H1 (cell line): ENCODE measurements around the gene UBAP1. TPM values are rescaled to one million over a fixed set of nuclear protein-coding genes. Genes with fewer than 3 reads are reported as not detected.
"Not testable (repeated sequence)": the region's sequence is repeated elsewhere in the genome, so short reads cannot be mapped to it uniquely, and the experiment has no call there.

ENCODE experiments used
- CTCF ChIA-PET: fragments of 300-600 bp; sonication (Branson Sonifier 250); formaldehyde crosslinking; loops from one replicate; lab custom pipeline; 2021; ENCODE audit not compliant: partially characterized antibody; lab: Charles Lee
- POLR2A ChIA-PET: fragments of 300-600 bp; sonication (Branson Sonifier 250); formaldehyde crosslinking; loops from one replicate; lab custom pipeline; 2021; ENCODE audit warnings: inconsistent platforms; ENCODE audit not compliant: partially characterized antibody; lab: Charles Lee
- DNase-seq, 2 experiments: peaks; one replicate each; pipeline versions ENCODE4 v3.0.0 to v3.0.0-alpha.2; 2010 to 2022; ENCODE audit warnings: low spot score in 2 of 2, low read depth in 1 of 2, mixed read lengths in 1 of 2
- FAIRE-seq: peaks from 2 replicates; lab custom pipeline; 2011; peaks lifted over from hg19 to GRCh38; lab: Jason Lieb, UNC
- H2AFZ ChIP-seq: 2 replicates; pipeline ENCODE4 v1.8.1; 2012; ENCODE audit warnings: low read length, inconsistent platforms
- H2AK5ac ChIP-seq: 2 replicates; pipeline ENCODE4 v1.6.1; 2013; ENCODE audit warnings: low read depth, low read length
- H2BK120ac ChIP-seq: replicated peaks from 2 replicates; pipeline ENCODE3; 2013; ENCODE audit warnings: low read depth, low read length, inconsistent platforms
- H2BK12ac ChIP-seq: 2 replicates; pipeline ENCODE4 v1.6.1; 2013; ENCODE audit warnings: low read depth, low read length
- H2BK15ac ChIP-seq: 2 replicates; pipeline ENCODE4 v1.6.1; 2013; ENCODE audit warnings: low read length
- H2BK20ac ChIP-seq: 2 replicates; pipeline ENCODE4 v1.6.1; 2013; ENCODE audit warnings: low read length
- H2BK5ac ChIP-seq: 2 replicates; pipeline ENCODE4 v1.6.1; 2013; ENCODE audit warnings: low read depth, low read length
- H3K14ac ChIP-seq: 2 replicates; pipeline ENCODE4 v1.6.1; 2013; ENCODE audit warnings: inconsistent platforms; ENCODE audit not compliant: insufficient read length
- H3K18ac ChIP-seq: 2 replicates; pipeline ENCODE4 v1.6.1; 2013; ENCODE audit warnings: low read length; ENCODE audit errors: extremely low read depth
- H3K23ac ChIP-seq: 2 replicates; pipeline ENCODE4 v1.6.1; 2013; ENCODE audit warnings: inconsistent platforms; ENCODE audit not compliant: insufficient read length
- H3K23me2 ChIP-seq: 2 replicates; pipeline ENCODE4 v1.6.1; 2013; ENCODE audit warnings: low read depth, low read length
- H3K27ac ChIP-seq: 2 replicates; pipeline ENCODE4 v1.6.1; 2011; ENCODE audit warnings: low read depth, low read length, inconsistent platforms
- H3K27me3 ChIP-seq, 4 experiments: replicated peaks in 1 of 4; 1 replicate in 1 of 4; 2 replicates in 3 of 4; pipeline versions ENCODE4 v1.6.1 to v1.8.1; 2011 to 2013; ENCODE audit warnings: low read length in 3 of 4, mild to moderate bottlenecking in 3 of 4, inconsistent platforms in 2 of 4, mixed read lengths in 2 of 4, moderate library complexity in 1 of 4; ENCODE audit not compliant: control insufficient read depth in 3 of 4, insufficient read depth in 3 of 4; ENCODE audit errors: extremely low read depth in 1 of 4
- H3K36me3 ChIP-seq, 4 experiments: 2 replicates each; pipeline versions ENCODE4 v1.6.1 to v1.8.1; 2011 to 2013; ENCODE audit warnings: mild to moderate bottlenecking in 4 of 4, low read length in 3 of 4, moderate library complexity in 2 of 4, control low read depth in 1 of 4, inconsistent platforms in 1 of 4; ENCODE audit not compliant: insufficient read depth in 4 of 4, control insufficient read depth in 2 of 4
- H3K4ac ChIP-seq: replicated peaks from 2 replicates; pipeline ENCODE3; 2013; ENCODE audit warnings: low read length, low read depth, mixed read lengths, inconsistent platforms; ENCODE audit not compliant: insufficient read length
- H3K4me1 ChIP-seq, 4 experiments: replicated peaks in 1 of 4; 1 replicate in 1 of 4; 2 replicates in 3 of 4; pipeline versions ENCODE4 v1.6.1 to v1.8.1; 2011 to 2013; ENCODE audit warnings: low read length in 3 of 4, inconsistent platforms in 2 of 4, mixed read lengths in 1 of 4; ENCODE audit not compliant: insufficient read depth in 4 of 4, control insufficient read depth in 3 of 4
- H3K4me2 ChIP-seq, 2 experiments: 2 replicates each; pipeline versions ENCODE4 v1.6.1 to v1.8.1; 2011 to 2013; ENCODE audit warnings: low read depth in 2 of 2, low read length in 2 of 2, control low read depth in 1 of 2, inconsistent platforms in 1 of 2, mild to moderate bottlenecking in 1 of 2; ENCODE audit not compliant: insufficient read depth in 1 of 2
- H3K4me3 ChIP-seq, 4 experiments: fragments of 200-600, 300-600 bp in 1 of 4; sonication (generic), shearing (Covaris generic), sonication (Bioruptor Twin) in 1 of 4; 2 replicates each; pipeline versions ENCODE4 v1.5.1 to v1.8.1; 2011 to 2016; ENCODE audit warnings: low read length in 4 of 4, low read depth in 3 of 4, control low read depth in 2 of 4, inconsistent platforms in 2 of 4, mild to moderate bottlenecking in 2 of 4, mixed read lengths in 1 of 4, moderate library complexity in 1 of 4; ENCODE audit not compliant: insufficient read depth in 2 of 4; ENCODE audit errors: extremely low read depth in 1 of 4
- H3K56ac ChIP-seq: replicated peaks from 2 replicates; pipeline ENCODE3; 2013; ENCODE audit warnings: low read depth, mild to moderate bottlenecking, mixed read lengths, low read length, inconsistent platforms; ENCODE audit not compliant: insufficient read length
- H3K79me1 ChIP-seq: 2 replicates; pipeline ENCODE4 v1.6.1; 2013; ENCODE audit warnings: low read depth, low read length, control low read depth
- H3K79me2 ChIP-seq, 2 experiments: 2 replicates each; pipeline versions ENCODE4 v1.6.1 to v1.8.1; 2012 to 2013; ENCODE audit warnings: low read length in 2 of 2, mild to moderate bottlenecking in 2 of 2, inconsistent platforms in 1 of 2; ENCODE audit not compliant: insufficient read depth in 2 of 2, control insufficient read depth in 1 of 2
- H3K9ac ChIP-seq, 4 experiments: replicated peaks in 1 of 4; 1 replicate in 1 of 4; 2 replicates in 3 of 4; pipeline versions ENCODE4 v1.6.1 to v1.8.1; 2011 to 2013; ENCODE audit warnings: low read depth in 3 of 4, low read length in 3 of 4, control low read depth in 2 of 4, mild to moderate bottlenecking in 2 of 4, moderate library complexity in 2 of 4, inconsistent platforms in 1 of 4; ENCODE audit errors: extremely low read depth in 1 of 4
- H3K9me3 ChIP-seq, 2 experiments: 2 replicates each; pipeline versions ENCODE4 v1.6.1 to v1.8.1; 2012 to 2013; ENCODE audit warnings: mild to moderate bottlenecking in 2 of 2, moderate library complexity in 2 of 2, control low read depth in 1 of 2, inconsistent platforms in 1 of 2, low read depth in 1 of 2, low read length in 1 of 2, mixed read lengths in 1 of 2; ENCODE audit not compliant: insufficient read depth in 2 of 2
- H4K20me1 ChIP-seq, 2 experiments: replicated peaks in 1 of 2; 2 replicates each; pipeline versions ENCODE3 to v1.8.1; 2011 to 2013; ENCODE audit warnings: inconsistent platforms in 2 of 2, low read length in 2 of 2, mild to moderate bottlenecking in 1 of 2; ENCODE audit not compliant: insufficient read depth in 2 of 2, control insufficient read depth in 1 of 2
- H4K5ac ChIP-seq: 2 replicates; pipeline ENCODE4 v1.6.1; 2013; ENCODE audit warnings: low read length, low read depth, mixed read lengths, inconsistent platforms; ENCODE audit not compliant: insufficient read length
- H4K8ac ChIP-seq: 2 replicates; pipeline ENCODE4 v1.8.0; 2013; ENCODE audit warnings: mild to moderate bottlenecking, moderate library complexity, low read length, inconsistent platforms; ENCODE audit not compliant: insufficient read depth; ENCODE audit errors: extremely low read depth
- H4K91ac ChIP-seq: replicated peaks from 2 replicates; pipeline ENCODE3; 2013; ENCODE audit warnings: low read length, mixed read lengths, inconsistent platforms; ENCODE audit not compliant: insufficient read length
- WGBS, 2 experiments: shearing (Covaris generic) in 1 of 2; methylation state at CpG; one replicate each; pipeline versions ENCODE4 v1.1.6 to v1.1.7; 2013 to 2015; ENCODE audit warnings: low lambda C conversion rate in 2 of 2, mixed read lengths in 2 of 2, inconsistent platforms in 1 of 2, low coverage in 1 of 2, missing lambda C conversion rate in 1 of 2; ENCODE audit not compliant: insufficient replicate concordance in 2 of 2, insufficient coverage in 1 of 2, insufficient read length in 1 of 2; ENCODE audit errors: extremely low coverage in 1 of 2, missing lambda C conversion rate in 1 of 2; 5-methylcytosine and 5-hydroxymethylcytosine counted together
- polyA plus RNA-seq, 7 experiments: library from polyadenylated mRNA; depleted of rRNA in 3 of 7; stranded (reverse) in 5 of 7; unstranded in 2 of 7; fragments of >200 nt in 5 of 7; fragments of 200-250 nt in 2 of 7; gene quantifications; 1 replicate in 5 of 7; 2 replicates in 1 of 7; 4 replicates in 1 of 7; pipeline versions ENCODE4 v1.2.1 to v1.2.3, GENCODE V29; 2011 to 2013; ENCODE audit warnings: missing spikeins in 2 of 7, mixed read lengths in 2 of 7
- total RNA-seq: library from RNA; stranded (reverse); fragmentation: NEBNext Ultra II Directional; extraction: Animal tissue kit (Norgen Biotek cat#: 25700); gene quantifications from 2 replicates; pipeline ENCODE4 v1.2.1, GENCODE V29; 2021

UBAP1 gene
- total and polyA plus RNA-seq, 2 of the 8 experiments (the other 6 are each of a cell fraction or from before 2014, with no cell fraction given), result 31.3 to 31.4 TPM

GRCh38 chr9:34197286-34197685 is 18.4 kb downstream of the UBAP1 start:
- H3K27ac ChIP-seq, H3K23ac ChIP-seq, H3K23me2 ChIP-seq, H4K20me1 ChIP-seq, H2BK20ac ChIP-seq, H3K14ac ChIP-seq, H3K4ac ChIP-seq, H4K91ac ChIP-seq, H3K9ac ChIP-seq, FAIRE-seq, H2BK120ac ChIP-seq, H3K79me1 ChIP-seq, H3K56ac ChIP-seq, H3K18ac ChIP-seq, DNase-seq, H3K4me3 ChIP-seq, H3K9me3 ChIP-seq, H3K4me2 ChIP-seq, H2BK15ac ChIP-seq, H2AFZ ChIP-seq, H3K27me3 ChIP-seq, H4K5ac ChIP-seq, H4K8ac ChIP-seq, H2AK5ac ChIP-seq, H3K36me3 ChIP-seq: not testable (repeated sequence)
- ChIA-PET POLR2A (interaction anchor here (0.5 to 3.7 kb wide), 2 partner anchors 18 to 26 kb away, joined by 3 to 19 read pairs; partner anchors contain the start of gene UBAP1), CTCF (interaction anchor here (1.6 kb wide), 2 partner anchors 42 to 57 kb away, joined by 4 to 7 read pairs; no protein-coding TSS in a partner anchor)
- H2BK12ac ChIP-seq, result 0 out of 2 replicates have a peak overlapping the region, but pooled peaks have one; percentile 75
- 87% methylated on average over 4 of the region's 4 CpGs; no CpG with 5 or more reads in 1 of the 2 experiments for WGBS, 2 experiments
- H2BK5ac ChIP-seq, result 0 out of 2 replicates have a peak overlapping the region, but pooled peaks have one; percentile 84
- H3K4me1 ChIP-seq, result peaks cover 6 to 12% (median 7%) of the 10 kb centered on the region in 4 experiments; a peak in 6 of 7 replicates
- peaks cover 0 to 77% of the 10 kb centered on the region in 2 experiments; a peak in 3 of 4 replicates for H3K79me2 ChIP-seq
